Measurements from ENCODE around the gene AATF. TPM values are rescaled to one million over a fixed set of nuclear protein-coding genes. Genes with fewer than 3 reads are reported as not detected.

Gene AATF
- total and polyA plus RNA-seq, 2 donors (not counting 1 experiment from before 2014, with no cell fraction given): 23.9 to 54.8 TPM

DNA sequence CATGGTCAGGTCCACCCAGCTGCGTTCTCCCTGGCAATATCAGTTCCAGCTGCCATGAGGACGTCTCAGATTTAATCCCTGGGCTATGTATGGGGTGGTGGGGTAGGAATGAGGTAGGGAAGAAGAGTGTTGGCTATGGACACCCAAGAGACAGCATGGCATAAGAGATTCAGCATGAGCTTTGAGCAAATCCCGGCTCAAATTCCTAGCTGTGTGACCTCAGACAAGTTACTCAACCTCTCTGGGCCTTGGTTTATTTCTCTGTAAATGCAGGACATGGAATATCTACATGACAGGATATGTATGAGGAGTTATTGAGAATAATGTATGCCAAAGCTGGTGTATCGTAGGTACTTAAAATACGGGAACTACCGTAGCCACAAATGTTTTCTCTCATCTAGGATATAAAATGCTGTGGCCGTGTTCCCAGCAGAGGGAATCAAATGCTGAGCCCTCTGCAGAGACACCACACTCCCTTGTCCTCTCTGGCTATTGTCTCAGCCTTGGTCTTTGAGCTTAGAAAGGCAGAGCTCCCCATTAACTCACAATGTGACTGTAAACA lies 29.3 kb upstream of the AATF start:
- no peak overlapping the region for H3K4me3 Mint-ChIP-seq
- no peak overlapping the region for H3K4me2 ChIP-seq (replicated peaks; ENCODE audit: low read depth, low read length, poor library complexity, severe bottlenecking)
- H3K9me3 ChIP-seq (ENCODE audit: control extremely low read depth in 1 of 3, control insufficient read depth in 2 of 3, insufficient read depth in 1 of 3, low read length in 2 of 3): no peaks in the 10 kb centered on the region
- ChIA-PET CTCF (no interaction called here), POLR2A (no interaction called here)
- no peaks in the 10 kb centered on the region for H3K4me1 Mint-ChIP-seq
- peaks cover 0 to 49% (median 11%) of the 10 kb centered on the region in 4 experiments for H3K27me3 ChIP-seq (replicated peaks in 1 of 4; ENCODE audit: control extremely low read depth in 1 of 4, control insufficient read depth in 3 of 4, insufficient read depth in 4 of 4, low read length in 3 of 4)
- no peaks in the 10 kb centered on the region for H3K36me3 ChIP-seq (replicated peaks in 1 of 2; ENCODE audit: control extremely low read depth in 1 of 2, control insufficient read depth in 1 of 2, extremely low read depth in 1 of 2, insufficient read depth in 2 of 2, low read length in 1 of 2)
- H3K27ac ChIP-seq (ENCODE audit: low read length in 2 of 2): no peak overlapping the region
- WGBS (ENCODE audit: insufficient coverage): 71% methylated on average over 6 of the region's 7 CpGs
- no peak overlapping the region for H3K4me3 ChIP-seq (ENCODE audit: control extremely low read depth in 1 of 5, extremely low read depth in 1 of 5, insufficient read depth in 1 of 5, low read depth in 2 of 5, low read length in 4 of 5)
- TF ChIP-seq, protein P1, sequence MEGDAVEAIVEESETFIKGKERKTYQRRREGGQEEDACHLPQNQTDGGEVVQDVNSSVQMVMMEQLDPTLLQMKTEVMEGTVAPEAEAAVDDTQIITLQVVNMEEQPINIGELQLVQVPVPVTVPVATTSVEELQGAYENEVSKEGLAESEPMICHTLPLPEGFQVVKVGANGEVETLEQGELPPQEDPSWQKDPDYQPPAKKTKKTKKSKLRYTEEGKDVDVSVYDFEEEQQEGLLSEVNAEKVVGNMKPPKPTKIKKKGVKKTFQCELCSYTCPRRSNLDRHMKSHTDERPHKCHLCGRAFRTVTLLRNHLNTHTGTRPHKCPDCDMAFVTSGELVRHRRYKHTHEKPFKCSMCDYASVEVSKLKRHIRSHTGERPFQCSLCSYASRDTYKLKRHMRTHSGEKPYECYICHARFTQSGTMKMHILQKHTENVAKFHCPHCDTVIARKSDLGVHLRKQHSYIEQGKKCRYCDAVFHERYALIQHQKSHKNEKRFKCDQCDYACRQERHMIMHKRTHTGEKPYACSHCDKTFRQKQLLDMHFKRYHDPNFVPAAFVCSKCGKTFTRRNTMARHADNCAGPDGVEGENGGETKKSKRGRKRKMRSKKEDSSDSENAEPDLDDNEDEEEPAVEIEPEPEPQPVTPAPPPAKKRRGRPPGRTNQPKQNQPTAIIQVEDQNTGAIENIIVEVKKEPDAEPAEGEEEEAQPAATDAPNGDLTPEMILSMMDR (IDR thresholded peaks at IDR 0.05): no peak
- no peak for TF ChIP-seq EZH2 (IDR thresholded peaks at IDR 0.05; ENCODE audit: borderline replicate concordance, insufficient read depth, low read depth, low read length, poor library complexity, severe bottlenecking)
- DNase-seq (no peak), ATAC-seq (ENCODE audit: low read depth) (no peak)
- H4K20me1 ChIP-seq (ENCODE audit: control insufficient read depth, insufficient read depth, low read length, poor library complexity, severe bottlenecking): no peaks in the 10 kb centered on the region
- no peak overlapping the region for H3K9ac ChIP-seq (ENCODE audit: low read length)
- H3K27ac Mint-ChIP-seq: no peak overlapping the region
- no peaks in the 10 kb centered on the region for H3K4me1 ChIP-seq (ENCODE audit: control insufficient read depth in 2 of 2, insufficient read depth in 2 of 2, low read length in 2 of 2)
- intact Hi-C loops (cut with micrococcal nuclease): no loop called here
- H2AFZ ChIP-seq (ENCODE audit: insufficient read depth, low read depth, low read length, poor library complexity, severe bottlenecking): no peak overlapping the region
- H3K79me2 ChIP-seq (ENCODE audit: control insufficient read depth, insufficient read depth, low read length): no peaks in the 10 kb centered on the region
- H3K9me3 Mint-ChIP-seq (ENCODE audit: insufficient read depth): no peaks in the 10 kb centered on the region
- peaks cover 40% of the 10 kb centered on the region for H3K27me3 Mint-ChIP-seq

DNA sequence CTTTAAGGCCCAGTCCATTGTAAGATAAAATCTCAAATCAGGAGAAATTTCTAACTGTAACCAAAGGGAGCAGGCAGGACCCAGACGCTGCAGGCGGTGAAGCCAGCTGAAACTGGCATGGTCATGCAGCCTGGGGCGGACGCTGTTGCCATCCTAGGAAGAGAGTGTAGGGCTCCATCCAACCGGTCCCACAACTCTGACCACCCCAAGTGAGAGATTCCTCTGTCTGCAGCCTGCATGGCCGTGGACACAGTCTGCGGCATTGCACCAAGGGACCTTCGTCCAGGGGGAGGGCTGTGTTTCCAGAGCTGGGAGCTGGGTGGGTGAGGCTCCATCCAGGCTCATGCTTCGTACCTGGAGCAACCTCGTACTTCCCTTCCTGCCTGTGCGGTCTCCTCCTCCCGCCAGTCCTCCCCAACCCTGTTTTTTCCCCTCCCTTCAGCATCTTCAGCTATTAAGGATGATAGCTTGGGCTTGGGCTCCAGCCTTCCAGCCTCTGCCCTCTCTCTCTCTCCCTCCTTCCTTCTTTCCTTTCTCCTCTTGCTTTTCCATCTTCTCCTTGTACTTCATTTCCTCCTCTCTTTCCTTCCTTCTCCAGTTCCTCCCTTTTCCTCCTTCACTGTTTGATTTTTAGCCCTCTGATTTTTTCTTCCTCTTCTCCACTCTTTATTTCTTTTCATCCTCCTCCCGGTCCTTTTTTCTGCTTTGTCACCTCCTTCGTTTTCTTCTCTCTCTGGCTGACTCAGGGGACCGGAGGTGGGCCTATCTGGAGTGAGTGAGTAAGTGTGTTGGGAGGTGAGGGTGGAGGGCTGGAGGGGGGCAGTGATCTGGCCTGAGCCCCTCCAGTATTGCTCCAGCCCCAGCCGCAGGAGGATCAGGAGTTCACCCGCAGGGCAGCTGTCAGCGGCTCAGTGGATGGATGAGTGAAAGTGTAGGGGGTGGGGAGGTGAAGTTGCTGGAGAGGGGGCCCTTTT lies 28.4 kb upstream of the AATF start:
- intact Hi-C loops (cut with micrococcal nuclease): no loop called here
- no peak for DNase-seq
- Histone ChIP-seq H4K20me1 (ENCODE audit: control insufficient read depth, insufficient read depth, low read length, poor library complexity, severe bottlenecking) (no peaks in the 10 kb centered on the region), H3K4me2 (replicated peaks; ENCODE audit: low read depth, low read length, poor library complexity, severe bottlenecking) (no peak overlapping the region), H3K9ac (ENCODE audit: low read length) (no peak overlapping the region), H3K4me1 (ENCODE audit: control insufficient read depth in 2 of 2, insufficient read depth in 2 of 2, low read length in 2 of 2) (no peaks in the 10 kb centered on the region), H3K9me3 (ENCODE audit: control extremely low read depth in 1 of 3, control insufficient read depth in 2 of 3, insufficient read depth in 1 of 3, low read length in 2 of 3) (no peaks in the 10 kb centered on the region), H3K79me2 (ENCODE audit: control insufficient read depth, insufficient read depth, low read length) (no peaks in the 10 kb centered on the region), H3K4me3 (ENCODE audit: control extremely low read depth in 1 of 5, extremely low read depth in 1 of 5, insufficient read depth in 1 of 5, low read depth in 2 of 5, low read length in 4 of 5) (no peak overlapping the region), H2AFZ (ENCODE audit: insufficient read depth, low read depth, low read length, poor library complexity, severe bottlenecking) (no peak overlapping the region), H3K36me3 (replicated peaks in 1 of 2; ENCODE audit: control extremely low read depth in 1 of 2, control insufficient read depth in 1 of 2, extremely low read depth in 1 of 2, insufficient read depth in 2 of 2, low read length in 1 of 2) (no peaks in the 10 kb centered on the region), H3K27ac (ENCODE audit: low read length in 2 of 2) (no peak overlapping the region), H3K27me3 (replicated peaks in 1 of 4; ENCODE audit: control extremely low read depth in 1 of 4, control insufficient read depth in 3 of 4, insufficient read depth in 4 of 4, low read length in 3 of 4) (peaks cover 0 to 49% (median 11%) of the 10 kb centered on the region in 4 experiments)
- no peak for TF ChIP-seq EZH2 (IDR thresholded peaks at IDR 0.05; ENCODE audit: borderline replicate concordance, insufficient read depth, low read depth, low read length, poor library complexity, severe bottlenecking)
- TF ChIP-seq, protein P1 (IDR thresholded peaks at IDR 0.05): no peak
- peaks cover 40% of the 10 kb centered on the region for H3K27me3 Mint-ChIP-seq
- 41% methylated on average over 12 of the region's 18 CpGs for WGBS (ENCODE audit: insufficient coverage)
- ATAC-seq (ENCODE audit: low read depth): no peak
- no peak overlapping the region for H3K27ac Mint-ChIP-seq
- POLR2A ChIA-PET: no interaction called here
- CTCF ChIA-PET: no interaction called here
- no peaks in the 10 kb centered on the region for H3K9me3 Mint-ChIP-seq (ENCODE audit: insufficient read depth)
- no peaks in the 10 kb centered on the region for H3K4me1 Mint-ChIP-seq
- H3K4me3 Mint-ChIP-seq: no peak overlapping the region

Data from B cell (primary cell).